CD14-positive monocyte (primary cell): ENCODE data around the gene VWA5B1. TPM values are rescaled to one million over a fixed set of nuclear protein-coding genes. Genes with fewer than 3 reads are reported as not detected.
A peak's percentile ranks its signal among the peaks of the same experiment; 100 is the strongest.

Source experiments
- DNase-seq, 3 donors: peaks; one replicate each; pipeline ENCODE4 v3.0.0-alpha.2; 2011 to 2022
- H2AFZ ChIP-seq: 2 replicates; pipeline ENCODE4 v1.6.0; 2012; ENCODE audit warnings: mild to moderate bottlenecking, low read depth, low read length, inconsistent platforms; ENCODE audit not compliant: insufficient read depth, poor library complexity, severe bottlenecking
- H3K27ac ChIP-seq, 2 donors: 1 replicate in 1 of 2; 2 replicates in 1 of 2; pipeline ENCODE4 v1.5.1; 2012 to 2013; ENCODE audit warnings: low read length in 2 of 2, control low read depth in 1 of 2, inconsistent platforms in 1 of 2, low read depth in 1 of 2, mild to moderate bottlenecking in 1 of 2
- H3K27me3 ChIP-seq, 2 donors: one replicate each; pipeline versions ENCODE4 v1.6.0 to v1.6.1; 2011 to 2013; ENCODE audit warnings: low read length in 2 of 2; ENCODE audit not compliant: control insufficient read depth in 2 of 2, insufficient read depth in 2 of 2
- H3K36me3 ChIP-seq, 2 donors: replicated peaks in 1 of 2; 1 replicate in 1 of 2; 2 replicates in 1 of 2; pipeline versions ENCODE4 v1.5.1 to v1.6.1; 2012 to 2013; ENCODE audit warnings: low read length in 2 of 2, control low read depth in 1 of 2, inconsistent platforms in 1 of 2, mild to moderate bottlenecking in 1 of 2; ENCODE audit not compliant: insufficient read depth in 2 of 2, control insufficient read depth in 1 of 2
- H3K4me1 ChIP-seq, 2 donors: 1 replicate in 1 of 2; 2 replicates in 1 of 2; pipeline versions ENCODE4 v1.5.1 to v1.6.1; 2012 to 2013; ENCODE audit warnings: low read length in 2 of 2, control low read depth in 1 of 2, inconsistent platforms in 1 of 2, mild to moderate bottlenecking in 1 of 2, moderate library complexity in 1 of 2; ENCODE audit not compliant: insufficient read depth in 2 of 2, control insufficient read depth in 1 of 2
- H3K4me2 ChIP-seq: replicated peaks from 2 replicates; pipeline ENCODE3; 2012; ENCODE audit warnings: low read length, moderate library complexity, mild to moderate bottlenecking; ENCODE audit not compliant: poor library complexity, severe bottlenecking; ENCODE audit errors: extremely low read depth
- H3K4me3 ChIP-seq, 3 experiments: fragments of 200-600 bp in 1 of 3; sonication (generic) in 1 of 3; replicated peaks in 1 of 3; 1 replicate in 2 of 3; 2 replicates in 1 of 3; pipeline ENCODE4 v1.5.1; 2011 to 2013; ENCODE audit warnings: low read length in 3 of 3, mild to moderate bottlenecking in 3 of 3, control low read depth in 2 of 3, low read depth in 2 of 3, inconsistent platforms in 1 of 3, moderate library complexity in 1 of 3
- H3K79me2 ChIP-seq: 2 replicates; pipeline ENCODE4 v1.6.0; 2012; ENCODE audit warnings: mild to moderate bottlenecking, control low read depth, inconsistent platforms, low read length, moderate library complexity; ENCODE audit not compliant: insufficient read depth
- H3K9ac ChIP-seq: 2 replicates; pipeline ENCODE4 v1.6.0; 2017; ENCODE audit warnings: low read length, mild to moderate bottlenecking; ENCODE audit not compliant: insufficient read depth, poor library complexity, severe bottlenecking
- H3K9me3 ChIP-seq, 2 donors: replicated peaks in 1 of 2; 1 replicate in 1 of 2; 2 replicates in 1 of 2; pipeline versions ENCODE4 v1.5.1 to v1.6.1; 2012 to 2013; ENCODE audit warnings: low read length in 2 of 2, control low read depth in 1 of 2; ENCODE audit not compliant: control insufficient read depth in 1 of 2, insufficient read depth in 1 of 2
- H4K20me1 ChIP-seq: 2 replicates; pipeline ENCODE4 v1.6.0; 2012; ENCODE audit warnings: mild to moderate bottlenecking, low read length, control low read depth, moderate library complexity; ENCODE audit not compliant: insufficient read depth
- H3K27ac Mint-ChIP-seq, 7 donors: one replicate each; pipeline ENCODE4 v1.8.0; 2020; ENCODE audit warnings: mild to moderate bottlenecking in 7 of 7, mixed read lengths in 7 of 7, moderate library complexity in 6 of 7, inconsistent platforms in 2 of 7
- H3K27me3 Mint-ChIP-seq, 3 donors: one replicate each; pipeline ENCODE4 v1.8.0; 2021 to 2022; ENCODE audit warnings: low read depth in 3 of 3, mild to moderate bottlenecking in 3 of 3, mixed read lengths in 3 of 3, moderate library complexity in 3 of 3, inconsistent platforms in 1 of 3
- H3K36me3 Mint-ChIP-seq, 2 donors: one replicate each; pipeline ENCODE4 v1.8.0; 2020; ENCODE audit warnings: mixed read lengths in 2 of 2, inconsistent platforms in 1 of 2, mild to moderate bottlenecking in 1 of 2
- H3K4me1 Mint-ChIP-seq: one replicate; pipeline ENCODE4 v1.8.0; 2020; ENCODE audit warnings: mild to moderate bottlenecking, mixed read lengths
- H3K4me3 Mint-ChIP-seq, 2 donors: one replicate each; pipeline ENCODE4 v1.8.0; 2020; ENCODE audit warnings: mild to moderate bottlenecking in 2 of 2, mixed read lengths in 2 of 2, moderate library complexity in 1 of 2
- H3K9me3 Mint-ChIP-seq, 7 donors: one replicate each; pipeline ENCODE4 v1.8.0; 2020 to 2022; ENCODE audit warnings: mixed read lengths in 7 of 7, mild to moderate bottlenecking in 6 of 7, moderate library complexity in 6 of 7, inconsistent platforms in 2 of 7
- CTCF ChIP-seq: fragments of 200-600 bp; IDR thresholded peaks from one replicate; pipeline ENCODE4 v1.8.0; 2022; ENCODE audit warnings: antibody characterized with exemption, mild to moderate bottlenecking
- WGBS: methylation state at CpG from one replicate; pipeline ENCODE4 v1.1.5; 2013; ENCODE audit warnings: missing lambda C conversion rate; ENCODE audit not compliant: insufficient coverage; 5-methylcytosine and 5-hydroxymethylcytosine counted together
- intact Hi-C, 2 donors: fragments of 100-400 bp; cut with micrococcal nuclease; formaldehyde crosslinking; loops; one replicate each; pipeline versions ENCODE4 v1.15.0 to v1.15.1; 2023
- polyA plus RNA-seq, 3 donors: library from polyadenylated mRNA; depleted of rRNA in 1 of 3; unstranded in 2 of 3; stranded (reverse) in 1 of 3; fragments of 300-500 nt in 2 of 3; fragments of >200 nt in 1 of 3; fragmentation: Illumina TruSeq in 2 of 3; gene quantifications; 1 replicate in 2 of 3; 2 replicates in 1 of 3; pipeline ENCODE4 v1.2.3, GENCODE V29; 2012 to 2021

The VWA5B1 gene
- polyA plus RNA-seq, 3 donors: not detected

- Histone ChIP-seq H4K20me1 (no peaks in the 10 kb centered on the region), H3K9ac (no peak overlapping the region), H3K4me1 (no peaks in the 10 kb centered on the region), H3K27ac (no peak overlapping the region), H3K79me2 (no peaks in the 10 kb centered on the region), H3K27me3 (peaks cover 0 to 7% of the 10 kb centered on the region in 2 donors), H3K36me3 (no peaks in the 10 kb centered on the region), H3K4me3 (no peak overlapping the region), H3K4me2 (no peak overlapping the region), H3K9me3 (no peaks in the 10 kb centered on the region), H2AFZ (no peak overlapping the region)
- no peak for DNase-seq
- no peak for TF ChIP-seq CTCF
- no peak overlapping the region for H3K27ac Mint-ChIP-seq
- H3K27me3 Mint-ChIP-seq: peaks cover 10 to 29% (median 20%) of the 10 kb centered on the region in 3 donors
- no peaks in the 10 kb centered on the region for H3K36me3 Mint-ChIP-seq
- no peaks in the 10 kb centered on the region for H3K9me3 Mint-ChIP-seq
- intact Hi-C loops: no loop called here
- H3K4me3 Mint-ChIP-seq: no peak overlapping the region
- no peaks in the 10 kb centered on the region for H3K4me1 Mint-ChIP-seq
- 55% methylated on average over 5 of the region's 5 CpGs for WGBS
These were observed 30.9 kb downstream of the VWA5B1 start for GRCh38 chr1:20321573-20321972.

- Mint-ChIP-seq H3K27ac (no peak overlapping the region), H3K9me3 (no peaks in the 10 kb centered on the region), H3K27me3 (peaks cover 10 to 29% (median 23%) of the 10 kb centered on the region in 3 donors), H3K4me1 (no peaks in the 10 kb centered on the region), H3K36me3 (no peaks in the 10 kb centered on the region), H3K4me3 (peak overlapping the region in 1 of 2 donors; percentile 55)
- Histone ChIP-seq H3K27ac (no peak overlapping the region), H3K4me1 (no peaks in the 10 kb centered on the region), H3K9ac (no peak overlapping the region), H3K9me3 (no peaks in the 10 kb centered on the region), H4K20me1 (no peaks in the 10 kb centered on the region), H3K4me3 (no peak overlapping the region), H3K4me2 (no peak overlapping the region), H3K36me3 (no peaks in the 10 kb centered on the region), H2AFZ (no peak overlapping the region), H3K27me3 (peaks cover 0 to 7% of the 10 kb centered on the region in 2 donors), H3K79me2 (no peaks in the 10 kb centered on the region)
- intact Hi-C loops: no loop called here
- DNase-seq: no peak
- TF ChIP-seq CTCF: no peak
- 79% methylated on average over 8 of the region's 11 CpGs for WGBS
These were observed 31.6 kb downstream of the VWA5B1 start for GRCh38 chr1:20322081-20322824.
